Liver (tissue), 9 donors: Measurements from ENCODE around the gene BRCA1. TPM values are rescaled to one million over a fixed set of nuclear protein-coding genes. Genes with fewer than 3 reads are reported as not detected.

Experiments
- DNase-seq: peaks from one replicate; pipeline ENCODE4 v3.0.0-alpha.2; 2017; ENCODE audit warnings: low spot score
- H3K27ac ChIP-seq, 2 donors: one replicate each; pipeline ENCODE4 v1.7.0; 2013; ENCODE audit warnings: inconsistent platforms in 2 of 2, low read length in 2 of 2, control low read depth in 1 of 2, low read depth in 1 of 2, mild to moderate bottlenecking in 1 of 2
- H3K27me3 ChIP-seq, 4 donors: one replicate each; pipeline versions ENCODE4 v1.6.1 to v1.7.0; 2013; ENCODE audit warnings: low read length in 3 of 4, inconsistent platforms in 1 of 4, mild to moderate bottlenecking in 1 of 4, moderate library complexity in 1 of 4; ENCODE audit not compliant: control insufficient read depth in 4 of 4, insufficient read depth in 4 of 4
- H3K36me3 ChIP-seq, 4 donors: one replicate each; pipeline versions ENCODE4 v1.6.1 to v1.7.0; 2013; ENCODE audit warnings: low read length in 3 of 4, mild to moderate bottlenecking in 3 of 4, low read depth in 1 of 4, moderate library complexity in 1 of 4; ENCODE audit not compliant: control insufficient read depth in 4 of 4, insufficient read depth in 3 of 4
- H3K4me1 ChIP-seq, 4 donors: one replicate each; pipeline versions ENCODE4 v1.6.1 to v1.7.0; 2013; ENCODE audit warnings: low read length in 3 of 4, mild to moderate bottlenecking in 3 of 4, moderate library complexity in 1 of 4; ENCODE audit not compliant: control insufficient read depth in 4 of 4, insufficient read depth in 4 of 4
- H3K4me3 ChIP-seq, 3 donors: one replicate each; pipeline versions ENCODE4 v1.6.1 to v1.7.0; 2013; ENCODE audit warnings: low read length in 3 of 3, control low read depth in 1 of 3, low read depth in 1 of 3, mild to moderate bottlenecking in 1 of 3
- H3K9ac ChIP-seq, 2 donors: one replicate each; pipeline ENCODE4 v1.7.0; 2013; ENCODE audit warnings: low read length in 2 of 2, mild to moderate bottlenecking in 2 of 2, moderate library complexity in 2 of 2, control low read depth in 1 of 2, low read depth in 1 of 2
- H3K9me3 ChIP-seq, 4 donors: one replicate each; pipeline versions ENCODE4 v1.6.1 to v1.7.0; 2013; ENCODE audit warnings: low read length in 3 of 4; ENCODE audit not compliant: control insufficient read depth in 4 of 4
- ATF3 ChIP-seq: IDR thresholded peaks from 2 replicates; pipeline ENCODE4 v1.6.1; 2016; ENCODE audit warnings: antibody characterized with exemption
- CTCF ChIP-seq: fragments of 150-350 bp; IDR thresholded peaks from 2 replicates; pipeline ENCODE4 v1.5.1; 2017; ENCODE audit warnings: improper control_type of control experiment, low read depth, low read length; ENCODE audit not compliant: missing input control
- EGR1 ChIP-seq, 2 donors: IDR thresholded peaks; 2 replicates each; pipeline ENCODE4 v1.6.1; 2016 to 2018; ENCODE audit warnings: antibody characterized with exemption in 2 of 2, low read depth in 2 of 2
- FOXA1 ChIP-seq: IDR thresholded peaks from 2 replicates; pipeline ENCODE4 v1.6.1; 2016; ENCODE audit warnings: antibody characterized with exemption
- FOXA2 ChIP-seq: IDR thresholded peaks from 2 replicates; pipeline ENCODE4 v1.6.1; 2016; ENCODE audit warnings: antibody characterized with exemption
- GABPA ChIP-seq, 2 donors: IDR thresholded peaks in 1 of 2; conservative IDR thresholded peaks in 1 of 2; 2 replicates each; pipeline ENCODE4 v1.6.1; 2016; ENCODE audit warnings: antibody characterized with exemption in 2 of 2, mild to moderate bottlenecking in 1 of 2, moderate library complexity in 1 of 2
- HNF4A ChIP-seq, 2 donors: conservative IDR thresholded peaks; 2 replicates each; pipeline ENCODE4 v1.6.1; 2016; ENCODE audit warnings: antibody characterized with exemption in 2 of 2, mild to moderate bottlenecking in 2 of 2
- HNF4G ChIP-seq: IDR thresholded peaks from 2 replicates; pipeline ENCODE4 v1.6.1; 2016; ENCODE audit warnings: antibody characterized with exemption
- JUND ChIP-seq, 2 donors: IDR thresholded peaks; 2 replicates each; pipeline ENCODE4 v1.6.1; 2016; ENCODE audit warnings: antibody characterized with exemption in 2 of 2
- MAX ChIP-seq: IDR thresholded peaks from 2 replicates; pipeline ENCODE4 v1.6.1; 2016; ENCODE audit warnings: antibody characterized with exemption
- NR2F2 ChIP-seq: IDR thresholded peaks from 2 replicates; pipeline ENCODE4 v1.6.1; 2016; ENCODE audit warnings: antibody characterized with exemption
- RAD21 ChIP-seq, 2 donors: IDR thresholded peaks; 2 replicates each; pipeline ENCODE4 v1.6.1; 2016; ENCODE audit warnings: antibody characterized with exemption in 2 of 2, mild to moderate bottlenecking in 2 of 2
- REST ChIP-seq: IDR thresholded peaks from 2 replicates; pipeline ENCODE4 v1.6.1; 2016; ENCODE audit warnings: antibody characterized with exemption, mild to moderate bottlenecking
- RXRA ChIP-seq, 2 donors: IDR thresholded peaks; 2 replicates each; pipeline ENCODE4 v1.6.1; 2017 to 2018; ENCODE audit warnings: antibody characterized with exemption in 2 of 2, mild to moderate bottlenecking in 1 of 2
- SP1 ChIP-seq: IDR thresholded peaks from 2 replicates; pipeline ENCODE4 v1.6.1; 2018; ENCODE audit warnings: antibody characterized with exemption, mild to moderate bottlenecking
- TAF1 ChIP-seq: conservative IDR thresholded peaks from 2 replicates; pipeline ENCODE4 v1.6.1; 2016; ENCODE audit warnings: antibody characterized with exemption, mild to moderate bottlenecking
- YY1 ChIP-seq: IDR thresholded peaks from 2 replicates; pipeline ENCODE4 v1.6.1; 2016; ENCODE audit warnings: antibody characterized with exemption, mild to moderate bottlenecking
- ZBTB33 ChIP-seq: IDR thresholded peaks from 2 replicates; pipeline ENCODE4 v1.6.1; 2016; ENCODE audit warnings: antibody characterized with exemption
- WGBS: extraction: QIAGEN DNeasy Blood & Tissue Kit; methylation state at CpG from one replicate; pipeline ENCODE4 v1.1.7; 2013; 5-methylcytosine and 5-hydroxymethylcytosine counted together
- polyA plus RNA-seq, 2 donors: library from polyadenylated mRNA; stranded (reverse) in 1 of 2; unstranded in 1 of 2; fragments of 200-250 nt in 1 of 2; fragments of >200 nt in 1 of 2; fragmentation: Nextera tagmentation in 1 of 2; extraction: Ambion mirVana in 1 of 2; gene quantifications; one replicate each; pipeline versions ENCODE4 v1.2.1 to v1.2.3, GENCODE V29; 2013 to 2015
- total RNA-seq, 2 donors: library from RNA; depleted of rRNA; stranded (reverse); fragments of >200 nt; gene quantifications; one replicate each; pipeline ENCODE4 v1.2.3, GENCODE V29; 2014
- donor health status: healthy.
- donor health status: healthy.
- donor health status: healthy.
- donor health status: healthy.
- donor health status: healthy.

BRCA1 gene
- total and polyA plus RNA-seq, 4 donors = 1.5 to 18.6 (median 12.8) TPM

- Histone ChIP-seq H3K36me3 (peaks cover 0 to 4% (median 2%) of the 10 kb centered on the region in 4 donors), H3K4me1 (peaks cover 0 to 4% (median 0%) of the 10 kb centered on the region in 4 donors), H3K9me3 (no peaks in the 10 kb centered on the region), H3K27ac (no peak overlapping the region), H3K4me3 (no peak overlapping the region), H3K27me3 (no peaks in the 10 kb centered on the region), H3K9ac (no peak overlapping the region)
- no peak for DNase-seq
- WGBS = 97% methylated on average over 5 of the region's 5 CpGs
- no peak for TF ChIP-seq CTCF
- TF ChIP-seq MAX = no peak
- no peak for TF ChIP-seq ATF3
- no peak for TF ChIP-seq YY1
- no peak for TF ChIP-seq HNF4A (conservative IDR thresholded peaks at IDR 0.05)
- TF ChIP-seq RAD21 (IDR thresholded peaks at IDR 0.05) = no peak
- no peak for TF ChIP-seq TAF1
Measured at GRCh38 chr17:43143201-43143600, 18.0 kb upstream of the BRCA1 start.

- no peak for TF ChIP-seq CTCF
- no peak for TF ChIP-seq FOXA2
- TF ChIP-seq REST = no peak
- no peak for TF ChIP-seq ATF3
- TF ChIP-seq EGR1 (IDR thresholded peaks at IDR 0.05; ENCODE audit: low read depth in 2 of 2) = no peak
- no peak for TF ChIP-seq SP1
- TF ChIP-seq NR2F2 = no peak
- no peak for TF ChIP-seq JUND (IDR thresholded peaks at IDR 0.05)
- no peak for TF ChIP-seq HNF4G
- TF ChIP-seq RAD21 (IDR thresholded peaks at IDR 0.05) = no peak
- no peak for TF ChIP-seq ZBTB33
- TF ChIP-seq MAX = no peak
- no peak for TF ChIP-seq HNF4A (conservative IDR thresholded peaks at IDR 0.05)
- no peak for TF ChIP-seq TAF1
- no peak for TF ChIP-seq YY1
- no peak for TF ChIP-seq GABPA (IDR thresholded peaks at IDR 0.05 in 1 of 2, conservative IDR thresholded peaks at IDR 0.05 in 1 of 2)
- no peak for TF ChIP-seq RXRA (IDR thresholded peaks at IDR 0.05)
- TF ChIP-seq FOXA1 = no peak
- WGBS = 96% methylated on average over 5 of the region's 5 CpGs
- no peak overlapping the region for H3K9ac ChIP-seq
- H3K36me3 ChIP-seq = peaks cover 0 to 4% (median 2%) of the 10 kb centered on the region in 4 donors
- no peak for DNase-seq
- no peaks in the 10 kb centered on the region for H3K27me3 ChIP-seq
- H3K27ac ChIP-seq = no peak overlapping the region
- no peaks in the 10 kb centered on the region for H3K9me3 ChIP-seq
- no peak overlapping the region for H3K4me3 ChIP-seq
- H3K4me1 ChIP-seq = peaks cover 0 to 4% (median 0%) of the 10 kb centered on the region in 4 donors
Measured at GRCh38 chr17:43142153-43142552, 17.0 kb upstream of the BRCA1 start.
